HepG2 (cell line): ENCODE data around the gene KDM4B. TPM values are rescaled to one million over a fixed set of nuclear protein-coding genes. Genes with fewer than 3 reads are reported as not detected.

Experiments used
- ATAC-seq: fragments of 200-7000 bp; cut with Tn5 transposase; 3 replicates; pipeline ENCODE4 v1.9.1; 2020; ENCODE audit warnings: mild to moderate bottlenecking, moderate library complexity
- BruUV-seq: library from RNA; stranded (reverse); fragments of 400-500 nt; replicated peaks from 2 replicates; lab custom pipeline; 2021; lab: Mats Ljungman, UMichigan
- CTCF ChIA-PET: fragments of 300-600 bp; formaldehyde crosslinking; extraction: SDS; loops from one replicate; lab custom pipeline; 2021; ENCODE audit warnings: low total read pairs, inconsistent platforms, low intra/inter-chr PET ratio; lab: Yijun Ruan, JAX
- POLR2A ChIA-PET: fragments of 350-600 bp; sonication (Branson Sonifier 250); formaldehyde crosslinking; loops from one replicate; lab custom pipeline; 2020; ENCODE audit warnings: antibody characterized with exemption, inconsistent platforms; lab: Yijun Ruan, JAX
- DNase-seq: peaks from one replicate; pipeline ENCODE4 v3.0.0-alpha.2; 2015; ENCODE audit warnings: low spot score
- FAIRE-seq: peaks from 3 replicates; lab custom pipeline; 2011; peaks lifted over from hg19 to GRCh38; lab: Jason Lieb, UNC
- H2AFZ ChIP-seq: one replicate; pipeline ENCODE4 v1.6.1; 2011; ENCODE audit warnings: low read length, inconsistent platforms
- H3K27ac ChIP-seq: fragments of 300-600 bp; 3 replicates; pipeline ENCODE4 v1.8.0; 2011; ENCODE audit warnings: mixed run types, mild to moderate bottlenecking, mixed read lengths, low read length, inconsistent platforms; ENCODE audit not compliant: insufficient read depth; ENCODE audit errors: extremely low read length
- H3K27me3 ChIP-seq, 2 experiments: fragments of 200-600 bp in 1 of 2; 2 replicates in 1 of 2; 3 replicates in 1 of 2; pipeline versions ENCODE4 v1.6.0 to v1.8.0; 2011; ENCODE audit warnings: low read length in 2 of 2, mild to moderate bottlenecking in 2 of 2, moderate library complexity in 2 of 2, inconsistent platforms in 1 of 2; ENCODE audit not compliant: insufficient read depth in 2 of 2, control insufficient read depth in 1 of 2
- H3K36me3 ChIP-seq, 2 experiments: fragments of 200-600 bp in 1 of 2; replicated peaks in 1 of 2; 2 replicates in 1 of 2; 3 replicates in 1 of 2; pipeline versions ENCODE4 v1.5.1 to v1.8.0; 2011; ENCODE audit warnings: low read length in 2 of 2, inconsistent platforms in 1 of 2; ENCODE audit not compliant: insufficient read depth in 2 of 2, control insufficient read depth in 1 of 2
- H3K4me1 ChIP-seq: 2 replicates; pipeline ENCODE4 v1.5.1; 2012; ENCODE audit warnings: low read length, inconsistent platforms; ENCODE audit not compliant: insufficient read depth
- H3K4me2 ChIP-seq: 2 replicates; pipeline ENCODE4 v1.6.0; 2011; ENCODE audit warnings: low read depth, low read length, inconsistent platforms
- H3K4me3 ChIP-seq, 3 experiments: fragments of 200-600 bp in 1 of 3; sonication (generic), shearing (Covaris generic) in 1 of 3; replicated peaks in 1 of 3; 2 replicates each; pipeline ENCODE4 v1.5.1; 2011 to 2016; ENCODE audit warnings: low read length in 3 of 3, inconsistent platforms in 2 of 3, low read depth in 2 of 3, mild to moderate bottlenecking in 2 of 3, control low read depth in 1 of 3, mixed read lengths in 1 of 3; ENCODE audit not compliant: insufficient read depth in 1 of 3
- H3K79me2 ChIP-seq: one replicate; pipeline ENCODE4 v1.6.1; 2011; ENCODE audit warnings: low read length, inconsistent platforms; ENCODE audit not compliant: insufficient read depth
- H3K9ac ChIP-seq: 2 replicates; pipeline ENCODE4 v1.6.0; 2011; ENCODE audit warnings: mild to moderate bottlenecking, low read depth, low read length, inconsistent platforms; ENCODE audit not compliant: insufficient read depth
- H3K9me3 ChIP-seq: 2 replicates; pipeline ENCODE4 v1.5.1; 2012; ENCODE audit warnings: mild to moderate bottlenecking, low read length
- H4K20me1 ChIP-seq: 2 replicates; pipeline ENCODE4 v1.6.0; 2011; ENCODE audit warnings: inconsistent platforms, mild to moderate bottlenecking, low read length, moderate library complexity; ENCODE audit not compliant: insufficient read depth
- ARNT2 ChIP-seq: sonication (generic); formaldehyde crosslinking; IDR thresholded peaks from 2 replicates; pipeline ENCODE4 v1.8.0; 2022; ENCODE audit warnings: mild to moderate bottlenecking, low read depth, missing genetic modification reagents, moderate library complexity
- CREM ChIP-seq, 2 experiments: sonication (generic) in 1 of 2; formaldehyde crosslinking in 1 of 2; IDR thresholded peaks; 2 replicates each; pipeline versions ENCODE4 v1.4.0 to v1.6.1; 2016 to 2020; ENCODE audit warnings: antibody characterized with exemption in 1 of 2, mild to moderate bottlenecking in 1 of 2, missing genetic modification reagents in 1 of 2
- DDIT3 ChIP-seq: sonication (generic); formaldehyde crosslinking; IDR thresholded peaks from 2 replicates; pipeline ENCODE4 v1.4.0; 2020; ENCODE audit warnings: mild to moderate bottlenecking, missing genetic modification reagents
- NFKB2 ChIP-seq: sonication (generic); formaldehyde crosslinking; IDR thresholded peaks from 2 replicates; pipeline ENCODE4 v1.4.0; 2020; ENCODE audit warnings: missing genetic modification reagents, borderline replicate concordance
- ZFP91 ChIP-seq: sonication (generic); formaldehyde crosslinking; IDR thresholded peaks from 2 replicates; pipeline ENCODE4 v1.9.0; 2022; ENCODE audit warnings: missing genetic modification reagents, mild to moderate bottlenecking, borderline replicate concordance
- ZNF256 ChIP-seq: sonication (generic); formaldehyde crosslinking; conservative IDR thresholded peaks from 2 replicates; pipeline ENCODE4 v1.4.0; 2020; ENCODE audit warnings: missing genetic modification reagents
- ZNF513 ChIP-seq: sonication (generic); formaldehyde crosslinking; conservative IDR thresholded peaks from 2 replicates; pipeline ENCODE4 v1.5.0; 2020; ENCODE audit warnings: missing genetic modification reagents
- ZNF530 ChIP-seq: sonication (generic); formaldehyde crosslinking; IDR thresholded peaks from 2 replicates; pipeline ENCODE4 v1.5.0; 2020; ENCODE audit warnings: low read depth, mild to moderate bottlenecking, missing genetic modification reagents
- ZNF577 ChIP-seq: sonication (generic); formaldehyde crosslinking; IDR thresholded peaks from 2 replicates; pipeline ENCODE4 v1.4.0; 2020; ENCODE audit warnings: mild to moderate bottlenecking, low read depth, missing genetic modification reagents, borderline replicate concordance
- ZNF687 ChIP-seq: sonication (generic); formaldehyde crosslinking; IDR thresholded peaks from 2 replicates; pipeline ENCODE4 v1.5.1; 2020; ENCODE audit warnings: mild to moderate bottlenecking, missing genetic modification reagents, moderate library complexity
- ZNF780A ChIP-seq: sonication (generic); formaldehyde crosslinking; IDR thresholded peaks from 2 replicates; pipeline ENCODE4 v1.8.0; 2022; ENCODE audit warnings: mild to moderate bottlenecking, missing genetic modification reagents, moderate library complexity
- ZNF790 ChIP-seq: sonication (generic); formaldehyde crosslinking; IDR thresholded peaks from 2 replicates; pipeline ENCODE4 v1.8.0; 2022; ENCODE audit warnings: missing genetic modification reagents, mild to moderate bottlenecking, borderline replicate concordance
- ZSCAN22 ChIP-seq: sonication (generic); formaldehyde crosslinking; IDR thresholded peaks from 2 replicates; pipeline ENCODE4 v1.4.0; 2020; ENCODE audit warnings: mild to moderate bottlenecking, missing genetic modification reagents
- WGBS: methylation state at CpG from one replicate; pipeline ENCODE4 v1.1.6; 2017; ENCODE audit warnings: low lambda C conversion rate; 5-methylcytosine and 5-hydroxymethylcytosine counted together
- in situ Hi-C: cut with HindIII; loops from 2 replicates; pipeline ENCODE4 v1.10.0; 2017; ENCODE audit warnings: low pct_unique_long_range_greater_than_20kb; ENCODE audit not compliant: extremely low pct_ligation_motif_present
- intact Hi-C: fragments of 100-400 bp; cut with micrococcal nuclease; formaldehyde crosslinking; loops from one replicate; pipeline ENCODE4 v1.10.0; 2022; ENCODE audit not compliant: unreplicated experiment
- polyA plus RNA-seq, 8 experiments: library from polyadenylated mRNA; depleted of rRNA in 3 of 8; stranded (reverse) in 7 of 8; unstranded in 1 of 8; fragments of >200 nt; fragmentation: Illumina TruSeq in 4 of 8; extraction: Trizol in 4 of 8; gene quantifications; 2 replicates each; pipeline versions ENCODE4 v1.2.1 to v1.2.3, GENCODE V29; 2011 to 2016; ENCODE audit warnings: low read depth in 4 of 8, missing spikeins in 1 of 8, mixed read lengths in 1 of 8; ENCODE audit not compliant: insufficient read depth in 1 of 8
- total RNA-seq, 5 experiments: library from RNA; depleted of rRNA; stranded (reverse); fragments of >200 nt; fragmentation: Illumina TruSeq; extraction: Trizol; gene quantifications; 2 replicates each; pipeline ENCODE4 v1.2.3, GENCODE V29; 2016; ENCODE audit warnings: low read depth in 1 of 5

KDM4B gene
- total and polyA plus RNA-seq, 2 of the 13 experiments (the other 11 are each of a cell fraction or from before 2014, with no cell fraction given) = 4.9 to 14.6 TPM

GRCh38 chr19:4984106-4984380 is 15.1 kb downstream of the KDM4B start:
- BruUV-seq = no TSS peak
- POLR2A ChIA-PET = no interaction called here
- DNase-seq (no peak), ATAC-seq (no peak), FAIRE-seq (no peak)
- TF ChIP-seq ZNF530 (CRISPR knock-in tag) (no peak), CREM (IDR thresholded peaks at IDR 0.05) (no peak), CREM (CRISPR knock-in tag; IDR thresholded peaks at IDR 0.05) (no peak), ZNF513 (CRISPR knock-in tag) (no peak), ZNF256 (CRISPR knock-in tag) (no peak), ZNF780A (CRISPR knock-in tag) (no peak), ZSCAN22 (CRISPR knock-in tag) (no peak), NFKB2 (no peak), ZNF790 (CRISPR knock-in tag) (no peak), ARNT2 (CRISPR knock-in tag) (no peak), ZFP91 (CRISPR knock-in tag) (no peak), ZNF687 (CRISPR knock-in tag) (no peak), ZNF577 (CRISPR knock-in tag) (no peak), DDIT3 (CRISPR knock-in tag) (no peak)
- Histone ChIP-seq H3K27me3 (no peaks in the 10 kb centered on the region), H3K4me2 (no peak overlapping the region), H3K27ac (no peak overlapping the region), H2AFZ (no peak overlapping the region), H3K9me3 (no peaks in the 10 kb centered on the region), H3K9ac (no peak overlapping the region), H4K20me1 (peaks cover 51% of the 10 kb centered on the region), H3K4me1 (no peaks in the 10 kb centered on the region), H3K4me3 (no peak overlapping the region), H3K79me2 (peaks cover 61% of the 10 kb centered on the region), H3K36me3 (peaks cover 4 to 7% of the 10 kb centered on the region in 2 experiments; a peak in 3 of 5 replicates)
- intact Hi-C loops (no loop called here), in situ Hi-C loops (no loop called here)
- CTCF ChIA-PET = no interaction called here
- WGBS = 93% methylated on average over 3 of the region's 7 CpGs
